Endothelial cell of umbilical vein (primary cell): ENCODE results near the gene TRIM23. TPM values are rescaled to one million over a fixed set of nuclear protein-coding genes. Genes with fewer than 3 reads are reported as not detected.

Experiments used
- BruUV-seq: library from RNA; stranded (reverse); fragments of 400-500 nt; replicated peaks from 2 replicates; lab custom pipeline; 2021; lab: Mats Ljungman, UMichigan
- CTCF ChIA-PET: fragments of 300-600, 350-600 bp; sonication (Branson Sonifier 250); formaldehyde crosslinking; loops from one replicate; lab custom pipeline; 2021; ENCODE audit warnings: antibody characterized with exemption, inconsistent platforms; lab: Charles Lee
- POLR2A ChIA-PET: fragments of 300-600, 350-600 bp; sonication (Branson Sonifier 250); formaldehyde crosslinking; loops from one replicate; lab custom pipeline; 2021; ENCODE audit warnings: antibody characterized with exemption, inconsistent platforms; lab: Charles Lee
- DNase-seq: peaks from one replicate; pipeline ENCODE4 v3.0.0-alpha.2; 2011; ENCODE audit warnings: low read depth, low spot score
- FAIRE-seq: peaks from 2 replicates; lab custom pipeline; 2011; peaks lifted over from hg19 to GRCh38; lab: Jason Lieb, UNC
- H2AFZ ChIP-seq: 2 replicates; pipeline ENCODE4 v1.6.0; 2012; ENCODE audit warnings: low read depth, low read length, control low read depth, inconsistent platforms
- H3K27ac ChIP-seq: 2 replicates; pipeline ENCODE4 v1.5.1; 2011; ENCODE audit warnings: low read depth, mild to moderate bottlenecking, control low read depth, low read length, moderate library complexity; ENCODE audit not compliant: insufficient read depth
- H3K27me3 ChIP-seq, 2 experiments: 2 replicates each; pipeline versions ENCODE4 v1.6.0 to v1.6.1; 2011; ENCODE audit warnings: low read length in 2 of 2, mixed read lengths in 1 of 2; ENCODE audit not compliant: control insufficient read depth in 2 of 2, insufficient read depth in 2 of 2
- H3K36me3 ChIP-seq, 2 experiments: 2 replicates in 1 of 2; 3 replicates in 1 of 2; pipeline ENCODE4 v1.5.1; 2011; ENCODE audit warnings: low read length in 2 of 2, mild to moderate bottlenecking in 1 of 2, moderate library complexity in 1 of 2; ENCODE audit not compliant: control insufficient read depth in 2 of 2, insufficient read depth in 2 of 2; ENCODE audit errors: extremely low read depth in 1 of 2
- H3K4me1 ChIP-seq: 3 replicates; pipeline ENCODE4 v1.5.1; 2011; ENCODE audit warnings: mild to moderate bottlenecking, low read length; ENCODE audit not compliant: control insufficient read depth, insufficient read depth; ENCODE audit errors: extremely low read depth
- H3K4me2 ChIP-seq: 2 replicates; pipeline ENCODE4 v1.6.1; 2011; ENCODE audit warnings: low read length, control low read depth, mixed read lengths; ENCODE audit not compliant: insufficient read depth
- H3K4me3 ChIP-seq, 3 experiments: fragments of 200-600 bp in 1 of 3; sonication (generic), shearing (Covaris generic) in 1 of 3; replicated peaks in 1 of 3; 2 replicates each; pipeline ENCODE4 v1.5.1; 2011 to 2016; ENCODE audit warnings: control low read depth in 3 of 3, low read length in 3 of 3, mild to moderate bottlenecking in 2 of 3, inconsistent platforms in 1 of 3, low read depth in 1 of 3, moderate library complexity in 1 of 3; ENCODE audit not compliant: insufficient read depth in 1 of 3
- H3K79me2 ChIP-seq: 2 replicates; pipeline ENCODE4 v1.6.0; 2012; ENCODE audit warnings: low read length, inconsistent platforms; ENCODE audit not compliant: control insufficient read depth, insufficient read depth
- H3K9ac ChIP-seq: replicated peaks from 2 replicates; pipeline ENCODE3; 2011; ENCODE audit warnings: low read length, control low read depth; ENCODE audit not compliant: insufficient read depth; ENCODE audit errors: extremely low read depth
- H3K9me1 ChIP-seq: replicated peaks from 3 replicates; pipeline ENCODE4 v1.6.0; 2011; ENCODE audit warnings: mild to moderate bottlenecking, low read length; ENCODE audit not compliant: control insufficient read depth, insufficient read depth; ENCODE audit errors: extremely low read depth
- H3K9me3 ChIP-seq: replicated peaks from 2 replicates; pipeline ENCODE4 v1.5.1; 2012; ENCODE audit warnings: low read length, inconsistent platforms; ENCODE audit not compliant: control insufficient read depth, insufficient read depth
- H4K20me1 ChIP-seq: replicated peaks from 2 replicates; pipeline ENCODE3; 2011; ENCODE audit warnings: mild to moderate bottlenecking, low read length; ENCODE audit not compliant: control insufficient read depth, insufficient read depth; ENCODE audit errors: extremely low read depth
- FOS ChIP-seq: IDR thresholded peaks from 2 replicates; pipeline ENCODE4 v1.6.1; 2011; ENCODE audit warnings: mild to moderate bottlenecking, low read length, moderate library complexity, borderline replicate concordance; ENCODE audit not compliant: insufficient read depth
- GATA2 ChIP-seq: IDR thresholded peaks from 2 replicates; pipeline ENCODE4 v1.7.0; 2011; ENCODE audit warnings: low read depth, mild to moderate bottlenecking, moderate library complexity, mixed read lengths, low read length; ENCODE audit not compliant: insufficient read length, insufficient read depth
- MYC ChIP-seq: IDR thresholded peaks from one replicate; pipeline ENCODE4 v1.6.1; 2011; ENCODE audit warnings: mild to moderate bottlenecking, low read depth, low read length
- POLR2A ChIP-seq: IDR thresholded peaks from 2 replicates; pipeline ENCODE4 v1.6.1; 2012; ENCODE audit warnings: low read depth, mild to moderate bottlenecking, control low read depth, low read length
- dilution Hi-C: fragments of 300-500 bp; cut with MboI; formaldehyde crosslinking; loops from one replicate; pipeline ENCODE4 v1.15.0; 2019; ENCODE audit warnings: low sequenced_read_pairs; ENCODE audit not compliant: extremely low pct_ligation_motif_present
- intact Hi-C: fragments of 100-400 bp; cut with micrococcal nuclease; formaldehyde crosslinking; loops from one replicate; pipeline ENCODE4 v1.10.0; 2022
- polyA plus RNA-seq, 4 experiments: library from polyadenylated mRNA; depleted of rRNA in 3 of 4; stranded (reverse) in 3 of 4; unstranded in 1 of 4; fragments of >200 nt; gene quantifications; 2 replicates each; pipeline versions ENCODE4 v1.2.1 to v1.2.3, GENCODE V29; 2011 to 2012; ENCODE audit warnings: missing spikeins in 1 of 4
- total RNA-seq: library from RNA; stranded (reverse); gene quantifications from 2 replicates; pipeline ENCODE4 v1.2.3, GENCODE V29; 2021

Gene TRIM23
- total and polyA plus RNA-seq, 2 donors (not counting 3 experiments of a cell fraction or from before 2014, with no cell fraction given): 2.2 to 10.6 TPM

GRCh38 chr5:65546141-65546540 is 78.0 kb downstream of the TRIM23 start:
- no TSS peak for BruUV-seq
- Histone ChIP-seq H4K20me1 (no peaks in the 10 kb centered on the region), H3K4me1 (peaks cover 6% of the 10 kb centered on the region), H3K36me3 (peaks cover 0 to 14% of the 10 kb centered on the region in 2 experiments), H3K9me3 (no peaks in the 10 kb centered on the region), H3K9me1 (no peaks in the 10 kb centered on the region), H3K79me2 (no peaks in the 10 kb centered on the region), H3K9ac (no peak overlapping the region), H3K27ac (no peak overlapping the region), H3K27me3 (no peaks in the 10 kb centered on the region), H2AFZ (no peak overlapping the region), H3K4me2 (no peak overlapping the region), H3K4me3 (no peak overlapping the region)
- POLR2A ChIA-PET: no interaction called here
- no peak for DNase-seq
- dilution Hi-C loops (no loop called here), intact Hi-C loops (no loop called here)
- FAIRE-seq: no peak
- TF ChIP-seq FOS (no peak), MYC (no peak), GATA2 (no peak), POLR2A (no peak)
- CTCF ChIA-PET: interaction anchor here (1.3 to 2.0 kb wide), 2 partner anchors 16 to 708 kb away, joined by 3 to 5 read pairs; partner anchors contain the start of genes CENPK and PPWD1

GRCh38 chr5:65544473-65544872 is 79.7 kb downstream of the TRIM23 start:
- Histone ChIP-seq H3K79me2 (no peaks in the 10 kb centered on the region), H2AFZ (no peak overlapping the region), H3K27me3 (no peaks in the 10 kb centered on the region), H3K9ac (no peak overlapping the region), H4K20me1 (no peaks in the 10 kb centered on the region), H3K9me1 (no peaks in the 10 kb centered on the region), H3K4me3 (no peak overlapping the region), H3K36me3 (peaks cover 0 to 14% of the 10 kb centered on the region in 2 experiments), H3K27ac (no peak overlapping the region), H3K9me3 (no peaks in the 10 kb centered on the region), H3K4me1 (peaks cover 6% of the 10 kb centered on the region), H3K4me2 (no peak overlapping the region)
- FAIRE-seq (no peak), DNase-seq (no peak)
- dilution Hi-C loops (no loop called here), intact Hi-C loops (no loop called here)
- no TSS peak for BruUV-seq
- ChIA-PET CTCF (interaction anchor here (0.8 to 1.4 kb wide), 3 partner anchors 11 to 62 kb away, joined by 3 to 4 read pairs (median 3); no protein-coding TSS in a partner anchor), POLR2A (no interaction called here)
- no peak for TF ChIP-seq POLR2A
